DLD1 (cell line): Measurements from ENCODE around the gene NFYC.

ENCODE experiments used
- in situ Hi-C: cut with HindIII; loops from 2 replicates; pipeline ENCODE4 v1.10.0; 2017; ENCODE audit warnings: low sequenced_read_pairs

Gene NFYC

DNA sequence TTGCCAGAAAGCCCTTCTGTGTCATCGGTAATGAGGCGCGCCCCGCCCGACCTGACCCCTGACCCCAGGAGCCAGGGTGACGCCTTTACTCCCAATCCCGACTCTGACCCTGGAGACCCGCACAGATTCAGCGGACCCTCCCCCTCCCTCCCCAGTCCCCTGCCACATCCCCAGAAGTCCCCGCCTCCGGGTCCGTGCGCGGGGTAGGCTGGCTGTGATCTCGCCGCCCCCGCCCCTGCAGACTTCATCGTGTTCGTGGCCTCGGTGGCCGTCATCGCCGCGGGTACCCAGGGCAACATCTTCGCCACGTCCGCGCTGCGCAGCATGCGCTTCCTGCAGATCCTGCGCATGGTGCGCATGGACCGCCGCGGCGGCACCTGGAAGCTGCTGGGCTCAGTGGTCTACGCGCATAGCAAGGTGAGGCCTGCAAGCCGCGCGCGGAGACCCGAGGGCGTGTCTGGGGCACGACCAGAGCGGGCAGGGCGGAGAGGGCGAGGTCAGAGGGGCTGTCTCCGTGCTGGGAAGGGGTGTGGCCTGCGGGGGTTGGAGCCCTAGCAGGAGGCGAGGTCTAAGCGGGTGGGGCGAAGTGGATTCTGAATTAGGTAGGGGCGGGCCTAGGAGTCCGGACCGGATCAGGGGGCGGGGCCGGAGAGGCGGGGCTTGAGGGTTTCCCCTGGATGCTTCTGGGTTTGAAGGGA is 126.9 kb downstream of the NFYC start:
- in situ Hi-C loops, result no loop called here

GRCh38 chr1:40819101-40819500 is 127.6 kb downstream of the NFYC start:
- in situ Hi-C loops, result no loop called here

DNA sequence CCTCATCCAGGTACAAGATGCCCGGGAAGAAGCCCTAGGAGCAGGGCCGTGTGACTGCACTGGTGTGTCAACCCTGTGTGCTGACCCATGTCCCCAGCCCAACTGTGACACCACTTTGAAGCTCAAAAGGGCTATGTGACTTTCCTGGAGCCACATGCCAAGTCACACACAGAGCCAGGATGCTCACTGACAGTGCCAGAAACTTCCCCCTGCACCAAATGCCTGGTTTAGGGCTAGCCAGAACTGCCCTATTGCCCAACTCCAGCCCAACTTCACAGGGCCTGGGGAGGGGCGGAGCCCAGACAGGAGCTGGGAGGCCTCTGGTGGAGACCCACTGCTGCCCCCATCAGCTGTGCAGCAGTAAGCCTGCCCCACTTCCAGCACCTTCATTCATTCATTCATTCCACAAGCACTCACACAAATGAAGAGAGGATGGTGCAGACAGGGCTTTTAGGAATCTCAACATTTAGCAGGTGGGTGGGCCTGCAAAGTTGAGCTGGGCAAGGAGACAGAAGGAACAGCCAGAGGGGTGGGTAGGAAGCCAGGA is 128.8 kb downstream of the NFYC start:
- in situ Hi-C loops, result loop anchor here (10.0 kb wide), 1 partner anchor 666 kb away; no protein-coding TSS in a partner anchor
